Measurements from ENCODE around the gene TP53INP2. TPM values are rescaled to one million over a fixed set of nuclear protein-coding genes. Genes with fewer than 3 reads are reported as not detected.

The TP53INP2 gene
- total and polyA plus RNA-seq, 9 of the 15 experiments (the other 6 are each of a cell fraction or from before 2014, with no cell fraction given) = 0.43 to 5.0 (median 1.3) TPM

GRCh38 chr20:34713194-34713943 is 9.2 kb downstream of the TP53INP2 start (continued):
- TF ChIP-seq ZNF280A (IDR thresholded peaks at IDR 0.05; ENCODE audit: low read depth, partially characterized antibody) (no peak), ZNF780A (CRISPR knock-in tag; IDR thresholded peaks at IDR 0.05) (no peak), SMARCB1 (IDR thresholded peaks at IDR 0.05; ENCODE audit: insufficient read length, low read depth) (no peak), CHD4 (IDR thresholded peaks at IDR 0.05; ENCODE audit: insufficient read depth, insufficient replicate concordance, low read depth, low read length, poor library complexity, severe bottlenecking) (no peak), ZNF395 (CRISPR knock-in tag; IDR thresholded peaks at IDR 0.05) (0 out of 2 replicates have a peak, but pooled peaks have one; percentile 63), RNF219 (CRISPR knock-in tag; IDR thresholded peaks at IDR 0.05) (no peak), SMAD1 (IDR thresholded peaks at IDR 0.05; ENCODE audit: low read depth, low read length, partially characterized antibody) (peak; percentile 46), ZNF274 (IDR thresholded peaks at IDR 0.05; ENCODE audit: borderline replicate concordance, low read depth, low read length) (no peak), MYC (IDR thresholded peaks at IDR 0.05; ENCODE audit: low read depth, low read length) (peak; percentile 60; the same call in 1 of the 2 replicates), MYC (CRISPR knock-in tag; IDR thresholded peaks at IDR 0.05; ENCODE audit: borderline replicate concordance, low read depth) (no peak), HINFP (tag; conservative IDR thresholded peaks at IDR 0.05; ENCODE audit: low read depth) (no peak), ZBTB11 (CRISPR knock-in tag; IDR thresholded peaks at IDR 0.05) (peak in 1 of 3 experiments; percentile 54; a peak in 2 of 6 replicates), NONO (IDR thresholded peaks at IDR 0.05; ENCODE audit: low read depth in 2 of 2, low read length in 1 of 2) (no peak), POLR2AphosphoS5 (IDR thresholded peaks at IDR 0.05; ENCODE audit: control insufficient read depth, insufficient read depth, low read depth, low read length) (peak; percentile 96)
